HepG2 (cell line): ENCODE data around the gene AFAP1L2. TPM values are rescaled to one million over a fixed set of nuclear protein-coding genes. Genes with fewer than 3 reads are reported as not detected.

Experiments used
- ATAC-seq: fragments of 200-7000 bp; cut with Tn5 transposase; 3 replicates; pipeline ENCODE4 v1.9.1; 2020; ENCODE audit warnings: mild to moderate bottlenecking, moderate library complexity
- BruUV-seq: library from RNA; stranded (reverse); fragments of 400-500 nt; replicated peaks from 2 replicates; lab custom pipeline; 2021; lab: Mats Ljungman, UMichigan
- CTCF ChIA-PET: fragments of 300-600 bp; formaldehyde crosslinking; extraction: SDS; loops from one replicate; lab custom pipeline; 2021; ENCODE audit warnings: low total read pairs, inconsistent platforms, low intra/inter-chr PET ratio; lab: Yijun Ruan, JAX
- POLR2A ChIA-PET: fragments of 350-600 bp; sonication (Branson Sonifier 250); formaldehyde crosslinking; loops from one replicate; lab custom pipeline; 2020; ENCODE audit warnings: antibody characterized with exemption, inconsistent platforms; lab: Yijun Ruan, JAX
- DNase-seq: peaks from one replicate; pipeline ENCODE4 v3.0.0-alpha.2; 2015; ENCODE audit warnings: low spot score
- FAIRE-seq: peaks from 3 replicates; lab custom pipeline; 2011; peaks lifted over from hg19 to GRCh38; lab: Jason Lieb, UNC
- H2AFZ ChIP-seq: one replicate; pipeline ENCODE4 v1.6.1; 2011; ENCODE audit warnings: low read length, inconsistent platforms
- H3K27ac ChIP-seq: fragments of 300-600 bp; 3 replicates; pipeline ENCODE4 v1.8.0; 2011; ENCODE audit warnings: mixed run types, mild to moderate bottlenecking, mixed read lengths, low read length, inconsistent platforms; ENCODE audit not compliant: insufficient read depth; ENCODE audit errors: extremely low read length
- H3K27me3 ChIP-seq, 2 experiments: fragments of 200-600 bp in 1 of 2; 2 replicates in 1 of 2; 3 replicates in 1 of 2; pipeline versions ENCODE4 v1.6.0 to v1.8.0; 2011; ENCODE audit warnings: low read length in 2 of 2, mild to moderate bottlenecking in 2 of 2, moderate library complexity in 2 of 2, inconsistent platforms in 1 of 2; ENCODE audit not compliant: insufficient read depth in 2 of 2, control insufficient read depth in 1 of 2
- H3K36me3 ChIP-seq, 2 experiments: fragments of 200-600 bp in 1 of 2; replicated peaks in 1 of 2; 2 replicates in 1 of 2; 3 replicates in 1 of 2; pipeline versions ENCODE4 v1.5.1 to v1.8.0; 2011; ENCODE audit warnings: low read length in 2 of 2, inconsistent platforms in 1 of 2; ENCODE audit not compliant: insufficient read depth in 2 of 2, control insufficient read depth in 1 of 2
- H3K4me1 ChIP-seq: 2 replicates; pipeline ENCODE4 v1.5.1; 2012; ENCODE audit warnings: low read length, inconsistent platforms; ENCODE audit not compliant: insufficient read depth
- H3K4me2 ChIP-seq: 2 replicates; pipeline ENCODE4 v1.6.0; 2011; ENCODE audit warnings: low read depth, low read length, inconsistent platforms
- H3K4me3 ChIP-seq, 3 experiments: fragments of 200-600 bp in 1 of 3; sonication (generic), shearing (Covaris generic) in 1 of 3; replicated peaks in 1 of 3; 2 replicates each; pipeline ENCODE4 v1.5.1; 2011 to 2016; ENCODE audit warnings: low read length in 3 of 3, inconsistent platforms in 2 of 3, low read depth in 2 of 3, mild to moderate bottlenecking in 2 of 3, control low read depth in 1 of 3, mixed read lengths in 1 of 3; ENCODE audit not compliant: insufficient read depth in 1 of 3
- H3K79me2 ChIP-seq: one replicate; pipeline ENCODE4 v1.6.1; 2011; ENCODE audit warnings: low read length, inconsistent platforms; ENCODE audit not compliant: insufficient read depth
- H3K9ac ChIP-seq: 2 replicates; pipeline ENCODE4 v1.6.0; 2011; ENCODE audit warnings: mild to moderate bottlenecking, low read depth, low read length, inconsistent platforms; ENCODE audit not compliant: insufficient read depth
- H3K9me3 ChIP-seq: 2 replicates; pipeline ENCODE4 v1.5.1; 2012; ENCODE audit warnings: mild to moderate bottlenecking, low read length
- H4K20me1 ChIP-seq: 2 replicates; pipeline ENCODE4 v1.6.0; 2011; ENCODE audit warnings: inconsistent platforms, mild to moderate bottlenecking, low read length, moderate library complexity; ENCODE audit not compliant: insufficient read depth
- CBX5 ChIP-seq: sonication (generic); formaldehyde crosslinking; IDR thresholded peaks from 2 replicates; pipeline ENCODE4 v1.4.0; 2020; ENCODE audit warnings: missing genetic modification reagents, borderline replicate concordance
- CREM ChIP-seq, 2 experiments: sonication (generic) in 1 of 2; formaldehyde crosslinking in 1 of 2; IDR thresholded peaks; 2 replicates each; pipeline versions ENCODE4 v1.4.0 to v1.6.1; 2016 to 2020; ENCODE audit warnings: antibody characterized with exemption in 1 of 2, mild to moderate bottlenecking in 1 of 2, missing genetic modification reagents in 1 of 2
- HCFC1 ChIP-seq: fragments of 150-350 bp; IDR thresholded peaks from 2 replicates; pipeline ENCODE4 v1.6.1; 2014; ENCODE audit warnings: low read depth, low read length
- HOXA3 ChIP-seq: sonication (generic); formaldehyde crosslinking; IDR thresholded peaks from 2 replicates; pipeline ENCODE4 v1.5.0; 2020; ENCODE audit warnings: missing genetic modification reagents
- KLF15 ChIP-seq: sonication (generic); formaldehyde crosslinking; IDR thresholded peaks from 2 replicates; pipeline ENCODE4 v1.8.1; 2023; ENCODE audit warnings: borderline replicate concordance, mild to moderate bottlenecking, inconsistent platforms, missing genetic modification reagents, mixed read lengths
- KMT2A ChIP-seq: sonication (generic); formaldehyde crosslinking; IDR thresholded peaks from 2 replicates; pipeline ENCODE4 v1.4.0; 2020; ENCODE audit warnings: missing genetic modification reagents
- MED8 ChIP-seq: sonication (generic); formaldehyde crosslinking; IDR thresholded peaks from 2 replicates; pipeline ENCODE4 v1.8.1; 2023; ENCODE audit warnings: mild to moderate bottlenecking, missing genetic modification reagents; ENCODE audit not compliant: insufficient replicate concordance
- PAX8 ChIP-seq: sonication (generic); formaldehyde crosslinking; IDR thresholded peaks from 2 replicates; pipeline ENCODE4 v1.8.0; 2022; ENCODE audit warnings: mild to moderate bottlenecking, missing genetic modification reagents, borderline replicate concordance
- TCF7 ChIP-seq: sonication (generic); IDR thresholded peaks from 2 replicates; pipeline ENCODE4 v1.6.1; 2016; ENCODE audit warnings: antibody characterized with exemption, low read depth
- ZC3H4 ChIP-seq: sonication (generic); formaldehyde crosslinking; IDR thresholded peaks from 2 replicates; pipeline ENCODE4 v1.4.0; 2020; ENCODE audit warnings: missing genetic modification reagents, borderline replicate concordance
- ZNF781 ChIP-seq: sonication (generic); formaldehyde crosslinking; IDR thresholded peaks from 2 replicates; pipeline ENCODE4 v1.5.1; 2020; ENCODE audit warnings: borderline replicate concordance, mild to moderate bottlenecking, missing genetic modification reagents; ENCODE audit errors: not compliant biosample characterization
- ZSCAN22 ChIP-seq: sonication (generic); formaldehyde crosslinking; IDR thresholded peaks from 2 replicates; pipeline ENCODE4 v1.4.0; 2020; ENCODE audit warnings: mild to moderate bottlenecking, missing genetic modification reagents
- WGBS: methylation state at CpG from one replicate; pipeline ENCODE4 v1.1.6; 2017; ENCODE audit warnings: low lambda C conversion rate; 5-methylcytosine and 5-hydroxymethylcytosine counted together
- in situ Hi-C: cut with HindIII; loops from 2 replicates; pipeline ENCODE4 v1.10.0; 2017; ENCODE audit warnings: low pct_unique_long_range_greater_than_20kb; ENCODE audit not compliant: extremely low pct_ligation_motif_present
- intact Hi-C: fragments of 100-400 bp; cut with micrococcal nuclease; formaldehyde crosslinking; loops from one replicate; pipeline ENCODE4 v1.10.0; 2022; ENCODE audit not compliant: unreplicated experiment
- polyA plus RNA-seq, 8 experiments: library from polyadenylated mRNA; depleted of rRNA in 3 of 8; stranded (reverse) in 7 of 8; unstranded in 1 of 8; fragments of >200 nt; fragmentation: Illumina TruSeq in 4 of 8; extraction: Trizol in 4 of 8; gene quantifications; 2 replicates each; pipeline versions ENCODE4 v1.2.1 to v1.2.3, GENCODE V29; 2011 to 2016; ENCODE audit warnings: low read depth in 4 of 8, missing spikeins in 1 of 8, mixed read lengths in 1 of 8; ENCODE audit not compliant: insufficient read depth in 1 of 8
- total RNA-seq, 5 experiments: library from RNA; depleted of rRNA; stranded (reverse); fragments of >200 nt; fragmentation: Illumina TruSeq; extraction: Trizol; gene quantifications; 2 replicates each; pipeline ENCODE4 v1.2.3, GENCODE V29; 2016; ENCODE audit warnings: low read depth in 1 of 5
- TF ChIP-seq, protein P1 (sequence below): sonication (generic); formaldehyde crosslinking; IDR thresholded peaks from 2 replicates; pipeline ENCODE4 v1.5.0; 2020; ENCODE audit warnings: missing genetic modification reagents, mild to moderate bottlenecking, borderline replicate concordance
- TF ChIP-seq, protein P2 (sequence below): IDR thresholded peaks from 2 replicates; pipeline ENCODE4 v1.6.1; 2016; ENCODE audit warnings: control low read depth
- TF ChIP-seq, protein P3 (sequence below): sonication (generic); formaldehyde crosslinking; IDR thresholded peaks from 2 replicates; pipeline ENCODE4 v1.8.0; 2022; ENCODE audit warnings: mild to moderate bottlenecking, missing genetic modification reagents
- TF ChIP-seq, protein P4 (sequence below): sonication (generic); formaldehyde crosslinking; conservative IDR thresholded peaks from 2 replicates; pipeline ENCODE4 v1.4.0; 2020; ENCODE audit warnings: missing genetic modification reagents

Gene AFAP1L2
- total and polyA plus RNA-seq, 2 of the 13 experiments (the other 11 are each of a cell fraction or from before 2014, with no cell fraction given), result not detected

DNA sequence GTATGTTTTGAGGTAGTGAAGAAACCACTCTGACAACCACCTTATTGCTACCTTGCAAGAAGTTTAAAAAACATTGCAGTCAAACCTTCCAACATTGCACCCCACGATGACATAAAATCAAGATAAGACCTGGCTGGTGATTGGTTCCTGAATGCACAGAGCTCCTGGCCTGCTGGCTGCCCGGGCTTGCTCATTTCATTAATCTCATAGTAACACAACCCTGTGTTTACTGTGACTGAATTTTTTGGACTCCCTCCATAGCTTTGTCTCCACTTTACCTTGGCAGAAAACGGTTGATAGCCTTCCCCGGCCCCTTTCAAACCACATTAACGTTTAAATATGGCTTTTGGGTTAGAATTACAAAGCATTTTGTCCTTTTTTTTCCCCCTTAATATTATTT, 137.8 kb downstream of the AFAP1L2 start (continued):
- TF ChIP-seq, protein P1, sequence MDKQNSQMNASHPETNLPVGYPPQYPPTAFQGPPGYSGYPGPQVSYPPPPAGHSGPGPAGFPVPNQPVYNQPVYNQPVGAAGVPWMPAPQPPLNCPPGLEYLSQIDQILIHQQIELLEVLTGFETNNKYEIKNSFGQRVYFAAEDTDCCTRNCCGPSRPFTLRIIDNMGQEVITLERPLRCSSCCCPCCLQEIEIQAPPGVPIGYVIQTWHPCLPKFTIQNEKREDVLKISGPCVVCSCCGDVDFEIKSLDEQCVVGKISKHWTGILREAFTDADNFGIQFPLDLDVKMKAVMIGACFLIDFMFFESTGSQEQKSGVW (CRISPR knock-in tag), result no peak
- TF ChIP-seq PAX8 (CRISPR knock-in tag), result no peak

DNA sequence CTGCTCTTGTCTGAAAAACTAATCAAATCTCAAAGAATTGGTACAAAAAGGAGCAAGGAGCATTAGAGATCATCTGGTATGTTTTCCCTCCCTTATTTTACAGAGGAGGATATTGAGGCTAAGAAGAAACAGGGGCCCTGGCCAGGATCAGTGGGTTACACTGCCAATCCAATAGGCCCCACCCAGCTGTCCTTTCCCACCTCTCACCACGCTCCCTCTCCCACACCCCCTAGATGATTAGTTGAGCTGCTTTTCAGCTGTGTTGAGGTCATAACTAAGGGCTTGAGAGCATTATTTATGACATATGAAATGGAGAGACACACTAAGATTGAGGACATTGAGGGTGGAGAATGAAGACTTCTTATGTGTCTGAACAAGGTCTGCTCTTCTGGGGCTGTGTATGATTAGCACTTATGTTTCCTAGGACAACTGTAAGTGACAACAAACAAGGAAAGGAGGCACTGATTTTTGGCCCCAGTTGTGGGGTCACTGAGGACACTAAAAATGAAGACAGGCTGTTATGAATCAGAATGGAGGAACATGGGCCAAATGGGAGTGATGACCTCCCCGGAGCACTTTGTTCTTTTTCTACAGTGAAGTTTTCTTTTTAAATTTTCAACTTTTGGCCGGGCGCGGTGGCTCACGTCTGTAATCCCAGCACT, 138.8 kb downstream of the AFAP1L2 start:
- Histone ChIP-seq H4K20me1 (no peaks in the 10 kb centered on the region), H3K9ac (no peak overlapping the region), H3K4me3 (no peak overlapping the region), H3K27me3 (no peaks in the 10 kb centered on the region; a peak in 1 of 5 replicates), H3K4me2 (no peak overlapping the region), H3K9me3 (no peaks in the 10 kb centered on the region), H3K27ac (no peak overlapping the region), H2AFZ (no peak overlapping the region), H3K79me2 (no peaks in the 10 kb centered on the region), H3K36me3 (no peaks in the 10 kb centered on the region), H3K4me1 (no peaks in the 10 kb centered on the region)
- CTCF ChIA-PET, result no interaction called here
- in situ Hi-C loops (no loop called here), intact Hi-C loops (no loop called here)
- BruUV-seq, result no TSS peak
- no peak for ATAC-seq
- 77% methylated on average over 6 of the region's 6 CpGs for WGBS
- POLR2A ChIA-PET, result no interaction called here
- no peak for FAIRE-seq
- no peak for DNase-seq
- no peak for TF ChIP-seq CREM (IDR thresholded peaks at IDR 0.05)
- no peak for TF ChIP-seq CREM (CRISPR knock-in tag; IDR thresholded peaks at IDR 0.05)
- TF ChIP-seq ZC3H4 (CRISPR knock-in tag), result no peak
- no peak for TF ChIP-seq HCFC1
- TF ChIP-seq ZSCAN22 (CRISPR knock-in tag), result no peak
- no peak for TF ChIP-seq HOXA3 (CRISPR knock-in tag)
- TF ChIP-seq, protein P2, sequence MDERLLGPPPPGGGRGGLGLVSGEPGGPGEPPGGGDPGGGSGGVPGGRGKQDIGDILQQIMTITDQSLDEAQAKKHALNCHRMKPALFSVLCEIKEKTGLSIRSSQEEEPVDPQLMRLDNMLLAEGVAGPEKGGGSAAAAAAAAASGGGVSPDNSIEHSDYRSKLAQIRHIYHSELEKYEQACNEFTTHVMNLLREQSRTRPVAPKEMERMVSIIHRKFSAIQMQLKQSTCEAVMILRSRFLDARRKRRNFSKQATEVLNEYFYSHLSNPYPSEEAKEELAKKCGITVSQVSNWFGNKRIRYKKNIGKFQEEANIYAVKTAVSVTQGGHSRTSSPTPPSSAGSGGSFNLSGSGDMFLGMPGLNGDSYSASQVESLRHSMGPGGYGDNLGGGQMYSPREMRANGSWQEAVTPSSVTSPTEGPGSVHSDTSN, result no peak
- no peak for TF ChIP-seq CBX5
- TF ChIP-seq TCF7, result no peak
- TF ChIP-seq, protein P3, sequence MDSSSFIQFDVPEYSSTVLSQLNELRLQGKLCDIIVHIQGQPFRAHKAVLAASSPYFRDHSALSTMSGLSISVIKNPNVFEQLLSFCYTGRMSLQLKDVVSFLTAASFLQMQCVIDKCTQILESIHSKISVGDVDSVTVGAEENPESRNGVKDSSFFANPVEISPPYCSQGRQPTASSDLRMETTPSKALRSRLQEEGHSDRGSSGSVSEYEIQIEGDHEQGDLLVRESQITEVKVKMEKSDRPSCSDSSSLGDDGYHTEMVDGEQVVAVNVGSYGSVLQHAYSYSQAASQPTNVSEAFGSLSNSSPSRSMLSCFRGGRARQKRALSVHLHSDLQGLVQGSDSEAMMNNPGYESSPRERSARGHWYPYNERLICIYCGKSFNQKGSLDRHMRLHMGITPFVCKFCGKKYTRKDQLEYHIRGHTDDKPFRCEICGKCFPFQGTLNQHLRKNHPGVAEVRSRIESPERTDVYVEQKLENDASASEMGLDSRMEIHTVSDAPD (CRISPR knock-in tag), result no peak
- no peak for TF ChIP-seq KLF15 (CRISPR knock-in tag)
- TF ChIP-seq, protein P4, sequence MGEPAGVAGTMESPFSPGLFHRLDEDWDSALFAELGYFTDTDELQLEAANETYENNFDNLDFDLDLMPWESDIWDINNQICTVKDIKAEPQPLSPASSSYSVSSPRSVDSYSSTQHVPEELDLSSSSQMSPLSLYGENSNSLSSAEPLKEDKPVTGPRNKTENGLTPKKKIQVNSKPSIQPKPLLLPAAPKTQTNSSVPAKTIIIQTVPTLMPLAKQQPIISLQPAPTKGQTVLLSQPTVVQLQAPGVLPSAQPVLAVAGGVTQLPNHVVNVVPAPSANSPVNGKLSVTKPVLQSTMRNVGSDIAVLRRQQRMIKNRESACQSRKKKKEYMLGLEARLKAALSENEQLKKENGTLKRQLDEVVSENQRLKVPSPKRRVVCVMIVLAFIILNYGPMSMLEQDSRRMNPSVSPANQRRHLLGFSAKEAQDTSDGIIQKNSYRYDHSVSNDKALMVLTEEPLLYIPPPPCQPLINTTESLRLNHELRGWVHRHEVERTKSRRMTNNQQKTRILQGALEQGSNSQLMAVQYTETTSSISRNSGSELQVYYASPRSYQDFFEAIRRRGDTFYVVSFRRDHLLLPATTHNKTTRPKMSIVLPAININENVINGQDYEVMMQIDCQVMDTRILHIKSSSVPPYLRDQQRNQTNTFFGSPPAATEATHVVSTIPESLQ (CRISPR knock-in tag), result no peak
- no peak for TF ChIP-seq MED8
- no peak for TF ChIP-seq KMT2A (CRISPR knock-in tag)
- no peak for TF ChIP-seq ZNF781
